GM12873 (cell line): Measurements from ENCODE around the gene CACNG8.

Source experiments
- CTCF ChIP-seq: IDR thresholded peaks from 2 replicates; pipeline ENCODE4 v1.5.1; 2012; ENCODE audit warnings: low read depth, mild to moderate bottlenecking, moderate library complexity, low read length, control low read depth; ENCODE audit not compliant: insufficient read depth; ENCODE audit errors: missing control alignments

Gene CACNG8

DNA sequence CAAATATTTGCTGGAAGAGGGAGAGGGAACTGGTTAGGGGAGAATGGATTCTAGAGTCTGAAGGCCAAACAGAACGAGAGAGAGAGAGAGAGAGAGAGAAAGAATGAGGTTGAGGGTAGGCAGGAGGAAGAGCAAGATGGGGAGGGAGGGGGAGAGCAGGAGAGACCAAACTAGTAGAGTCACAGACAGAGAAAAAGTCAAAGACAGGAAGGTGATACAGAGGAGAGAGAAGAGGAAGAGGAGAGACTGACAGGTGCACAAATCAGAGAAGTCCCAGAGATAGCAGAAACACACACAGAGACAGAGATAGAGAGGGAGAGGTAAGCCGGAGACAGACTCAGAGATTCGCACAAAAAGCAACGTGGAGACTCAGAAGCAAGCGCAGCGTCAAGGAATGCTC is 23.1 kb downstream of the CACNG8 start:
- TF ChIP-seq CTCF, result no peak

- no peak for TF ChIP-seq CTCF
Observed at GRCh38 chr19:53988981-53989380, 26.2 kb downstream of the CACNG8 start.

DNA sequence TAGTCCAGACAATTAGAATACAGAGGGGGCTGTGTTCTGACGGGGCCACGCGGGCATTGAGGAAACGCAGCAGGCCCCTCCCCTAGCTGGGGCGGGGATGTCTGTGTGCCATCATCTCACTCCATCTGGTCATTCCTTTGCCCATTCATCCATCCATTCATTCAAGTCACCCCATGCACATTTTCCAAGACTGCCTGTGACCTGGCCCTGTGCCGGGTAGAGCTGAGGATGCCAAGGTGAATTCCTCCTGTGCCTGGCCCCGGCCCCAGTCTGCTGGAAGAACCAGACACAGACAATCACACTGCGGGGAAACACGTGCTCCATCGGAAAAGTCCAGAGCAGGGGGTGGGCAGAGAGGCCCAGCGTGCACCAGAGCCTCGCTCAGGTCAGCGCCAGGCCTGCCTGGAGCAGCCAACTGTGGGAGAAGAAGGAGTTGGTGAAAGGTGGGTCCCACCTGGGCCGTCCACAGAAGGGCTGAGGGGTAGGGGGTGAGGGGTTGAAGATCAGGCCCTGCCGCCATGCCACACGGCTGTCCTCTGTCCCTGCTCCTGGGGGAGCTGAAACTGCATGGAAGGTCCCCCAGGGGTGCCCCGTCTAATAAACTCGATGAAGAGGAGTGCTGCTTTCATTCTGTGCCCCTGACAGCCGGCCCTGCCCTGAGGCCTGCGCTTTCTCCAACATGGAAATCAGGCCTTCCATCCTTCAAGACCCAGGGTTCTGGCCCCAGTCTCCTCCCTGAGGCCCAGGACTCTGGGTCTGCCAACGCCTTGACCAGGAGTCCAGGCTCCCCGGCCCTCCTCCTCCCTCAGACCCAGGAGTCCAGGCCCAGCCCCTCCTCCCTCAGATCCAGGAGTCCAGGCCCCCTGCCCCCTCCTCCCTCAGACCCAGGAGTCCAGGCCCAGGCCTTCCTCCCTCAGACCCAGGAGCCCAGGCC is 27.1 kb downstream of the CACNG8 start:
- no peak for TF ChIP-seq CTCF

DNA sequence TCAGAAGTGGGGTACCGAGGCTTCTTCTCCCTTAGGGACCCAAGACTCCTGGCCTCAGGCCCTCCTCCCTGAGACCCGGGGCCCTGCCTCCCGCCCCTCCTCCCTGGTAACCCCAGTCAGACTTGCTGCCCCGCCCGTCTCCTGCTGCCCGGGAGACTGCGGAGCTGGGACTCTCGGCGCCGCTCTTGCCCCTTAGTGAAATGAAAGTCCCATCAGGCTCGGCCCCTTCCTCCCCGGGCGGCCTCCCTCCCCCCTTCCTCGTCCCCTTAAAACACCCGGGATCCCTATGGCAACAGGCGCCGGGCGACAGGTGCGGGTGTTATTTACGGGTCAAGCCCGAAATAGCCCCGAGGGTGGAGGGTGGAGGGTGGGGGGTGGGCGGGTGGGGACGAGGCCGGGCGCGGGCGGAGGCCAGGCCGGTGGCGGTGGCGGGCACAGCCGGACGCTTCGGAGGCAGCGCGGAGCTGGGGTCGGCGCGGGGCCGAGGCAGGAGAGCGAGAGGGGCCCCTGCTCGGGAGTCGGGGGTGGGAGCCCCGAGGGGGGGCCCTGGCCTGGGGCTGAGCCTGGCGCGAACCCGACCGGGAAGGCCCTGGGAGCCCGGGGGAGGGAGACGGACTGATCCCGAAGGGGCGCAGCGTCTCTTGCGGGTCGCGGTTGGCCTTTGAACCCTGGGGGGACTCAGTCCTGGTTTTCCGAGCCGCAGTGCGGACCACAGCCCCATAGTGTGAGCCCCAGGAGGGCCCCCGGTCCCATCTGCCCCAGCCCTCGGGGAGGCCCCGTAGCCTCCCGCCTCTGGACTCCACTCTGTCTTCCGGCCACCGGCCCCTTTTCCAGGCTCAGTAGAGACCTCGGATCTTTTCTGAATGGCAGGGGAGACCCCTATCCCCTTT is 28.7 kb downstream of the CACNG8 start, which contains the start of gene CACNG6:
TSS of gene CACNG6 (plus strand) at position 414 of the 890 bp plus-strand sequence. CDS start 1,241 bp downstream, outside the sequence.
- no peak for TF ChIP-seq CTCF

GRCh38 chr19:53992211-53992610 is 29.5 kb downstream of the CACNG8 start:
- no peak for TF ChIP-seq CTCF

DNA sequence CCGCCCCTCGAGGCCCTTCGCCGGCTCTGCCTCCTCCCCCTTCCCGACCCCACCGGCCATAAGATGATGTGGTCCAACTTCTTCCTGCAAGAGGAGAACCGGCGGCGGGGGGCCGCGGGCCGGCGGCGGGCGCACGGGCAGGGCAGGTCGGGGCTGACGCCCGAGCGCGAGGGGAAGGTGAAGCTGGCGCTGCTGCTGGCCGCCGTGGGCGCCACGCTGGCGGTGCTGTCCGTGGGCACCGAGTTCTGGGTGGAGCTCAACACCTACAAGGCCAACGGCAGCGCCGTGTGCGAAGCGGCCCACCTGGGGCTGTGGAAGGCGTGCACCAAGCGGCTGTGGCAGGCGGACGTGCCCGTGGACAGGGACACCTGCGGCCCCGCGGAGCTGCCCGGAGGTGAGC is 30.1 kb downstream of the CACNG8 start:
- TF ChIP-seq CTCF, result no peak

- TF ChIP-seq CTCF, result no peak
Observed at GRCh38 chr19:53993448-53993847, 30.7 kb downstream of the CACNG8 start.
